ENCODE results near the gene TMEM255B.
A peak's percentile ranks its signal among the peaks of the same experiment; 100 is the strongest.

Gene TMEM255B

GRCh38 chr13:113837560-113838355 lies 78.7 kb downstream of the TMEM255B start:
- DNase-seq: peak in 1 of 2 donors; percentile 8

- no peak for DNase-seq
Observed at GRCh38 chr13:113838711-113839201, 79.7 kb downstream of the TMEM255B start.

- no peak for DNase-seq
Observed at GRCh38 chr13:113839536-113840204, 80.6 kb downstream of the TMEM255B start.

GRCh38 chr13:113840541-113841352 lies 81.7 kb downstream of the TMEM255B start:
- DNase-seq: no peak

GRCh38 chr13:113841353-113841650 lies 82.3 kb downstream of the TMEM255B start:
- DNase-seq: no peak

- no peak for DNase-seq
Observed at GRCh38 chr13:113842336-113843062, 83.5 kb downstream of the TMEM255B start.

GRCh38 chr13:113843063-113843654 lies 84.1 kb downstream of the TMEM255B start:
- DNase-seq: no peak

- DNase-seq: peak; percentile 38 to 61
Observed at GRCh38 chr13:113843864-113844556, 85.0 kb downstream of the TMEM255B start.

GRCh38 chr13:113845055-113845454 lies 86.0 kb downstream of the TMEM255B start:
- DNase-seq: no peak

GRCh38 chr13:113845723-113846635 lies 87.0 kb downstream of the TMEM255B start:
- no peak for DNase-seq

- DNase-seq: no peak
Observed at GRCh38 chr13:113846636-113847318, 87.8 kb downstream of the TMEM255B start.

GRCh38 chr13:113848020-113848419 lies 89.0 kb downstream of the TMEM255B start:
- DNase-seq: no peak

- DNase-seq: no peak
Observed at GRCh38 chr13:113848431-113849260, 89.6 kb downstream of the TMEM255B start.

GRCh38 chr13:113849546-113849945 lies 90.5 kb downstream of the TMEM255B start:
- no peak for DNase-seq

- DNase-seq: no peak
Observed at GRCh38 chr13:113849981-113850721, 91.1 kb downstream of the TMEM255B start.

- no peak for DNase-seq
Observed at GRCh38 chr13:113850722-113851479, 91.9 kb downstream of the TMEM255B start.

GRCh38 chr13:113851480-113851803 lies 92.4 kb downstream of the TMEM255B start:
- DNase-seq: no peak

All from inflammatory macrophage (primary cell).